C1 segment of cervical spinal cord (tissue), 14 donors: ENCODE data around the gene PSMB10.
A peak's percentile ranks its signal among the peaks of the same experiment; 100 is the strongest.

Experiments used
- DNase-seq, 14 donors: peaks; one replicate each; lab custom pipeline; 2025; lab: John Stamatoyannopoulos, UW

The PSMB10 gene

GRCh38 chr16:67963662-67964321 lies 27.1 kb upstream of the PSMB10 start:
- DNase-seq: peak in 3 of 14 donors; percentile 46 to 53 (median 49)

- peak in 8 of 14 donors; percentile 8 to 63 (median 42) for DNase-seq
These were observed 26.6 kb upstream of the PSMB10 start for GRCh38 chr16:67963292-67963661.

- no peak for DNase-seq
These were observed 25.5 kb upstream of the PSMB10 start for GRCh38 chr16:67962135-67962534.

GRCh38 chr16:67961551-67961957 lies 24.9 kb upstream of the PSMB10 start:
- DNase-seq: no peak

GRCh38 chr16:67959536-67960329 lies 23.1 kb upstream of the PSMB10 start:
- DNase-seq: no peak

GRCh38 chr16:67957622-67958021 lies 21.0 kb upstream of the PSMB10 start:
- DNase-seq: no peak

GRCh38 chr16:67954421-67955196 lies 18.0 kb upstream of the PSMB10 start:
- no peak for DNase-seq

GRCh38 chr16:67953641-67954375 lies 17.2 kb upstream of the PSMB10 start:
- DNase-seq: peak in 1 of 14 donors; percentile 52

GRCh38 chr16:67951485-67951884 lies 14.8 kb upstream of the PSMB10 start:
- DNase-seq: peak in 13 of 14 donors; percentile 49 to 89 (median 75)

GRCh38 chr16:67950335-67950843 lies 13.7 kb upstream of the PSMB10 start:
- no peak for DNase-seq

GRCh38 chr16:67949645-67950044 lies 13.0 kb upstream of the PSMB10 start:
- DNase-seq: no peak

- DNase-seq: no peak
These were observed 11.4 kb upstream of the PSMB10 start for GRCh38 chr16:67948015-67948414.

- no peak for DNase-seq
These were observed 10.4 kb upstream of the PSMB10 start for GRCh38 chr16:67946966-67947558.

- DNase-seq: no peak
These were observed 9.5 kb upstream of the PSMB10 start for GRCh38 chr16:67946128-67946569.

- no peak for DNase-seq
These were observed 8.8 kb upstream of the PSMB10 start for GRCh38 chr16:67945392-67945933.

GRCh38 chr16:67944690-67945391 lies 8.2 kb upstream of the PSMB10 start:
- DNase-seq: peak in 1 of 14 donors; percentile 58

- DNase-seq: peak in 13 of 14 donors; percentile 25 to 88 (median 75)
These were observed 7.2 kb upstream of the PSMB10 start, which contains the start of gene LCAT for GRCh38 chr16:67943619-67944504. Gene LCAT, minus strand, starts transcription at chr16:67944120. Its CDS starts 19 bp downstream, at chr16:67944101.

GRCh38 chr16:67943256-67943618 lies 6.6 kb upstream of the PSMB10 start:
- no peak for DNase-seq
